ENCODE measurements around the gene PRAMEF13.
"Not testable (repeated sequence)": the region's sequence is repeated elsewhere in the genome, so short reads cannot be mapped to it uniquely, and the experiment has no call there.

The PRAMEF13 gene, protein sequence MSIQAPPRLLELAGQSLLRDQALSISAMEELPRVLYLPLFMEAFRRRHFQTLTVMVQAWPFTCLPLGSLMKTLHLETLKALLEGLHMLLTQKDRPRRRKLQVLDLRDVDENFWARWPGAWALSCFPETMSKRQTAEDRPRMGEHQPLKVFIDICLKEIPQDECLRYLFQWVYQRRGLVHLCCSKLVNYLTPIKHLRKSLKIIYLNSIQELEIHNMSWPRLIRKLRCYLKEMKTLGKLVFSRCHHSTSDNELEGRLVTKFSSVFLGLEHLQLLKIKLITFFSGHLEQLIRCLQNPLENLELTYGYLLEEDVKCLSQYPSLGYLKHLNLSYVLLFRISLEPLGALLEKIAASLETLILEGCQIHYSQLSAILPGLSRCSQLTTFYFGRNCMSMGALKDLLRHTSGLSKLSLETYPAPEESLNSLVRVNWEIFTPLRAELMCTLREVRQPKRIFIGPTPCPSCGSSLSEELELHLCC

DNA sequence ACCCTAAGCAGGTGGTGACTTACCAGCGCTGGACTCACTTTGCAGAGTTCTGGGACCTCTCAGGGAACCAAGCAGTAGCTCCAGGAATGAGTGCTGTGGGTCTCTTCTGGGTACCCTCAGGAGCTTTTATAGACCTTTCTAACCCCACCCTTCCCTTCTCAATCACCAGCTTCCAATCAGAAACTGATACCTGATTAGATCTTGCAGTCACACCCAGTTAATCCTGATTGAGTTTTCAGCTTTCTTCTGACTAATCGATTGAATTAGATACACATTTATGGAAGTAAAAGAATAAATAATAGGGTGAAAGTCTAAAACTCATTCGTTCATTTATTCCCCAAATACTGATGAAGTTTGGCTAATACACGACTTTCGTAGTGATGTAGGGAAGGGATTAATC is at the start of gene PRAMEF13:
TSS of gene PRAMEF13 (minus strand) at position 101 of the 400 bp plus-strand sequence. CDS start 1,820 bp downstream, outside the sequence.
- not testable (repeated sequence) for DNase-seq

DNA sequence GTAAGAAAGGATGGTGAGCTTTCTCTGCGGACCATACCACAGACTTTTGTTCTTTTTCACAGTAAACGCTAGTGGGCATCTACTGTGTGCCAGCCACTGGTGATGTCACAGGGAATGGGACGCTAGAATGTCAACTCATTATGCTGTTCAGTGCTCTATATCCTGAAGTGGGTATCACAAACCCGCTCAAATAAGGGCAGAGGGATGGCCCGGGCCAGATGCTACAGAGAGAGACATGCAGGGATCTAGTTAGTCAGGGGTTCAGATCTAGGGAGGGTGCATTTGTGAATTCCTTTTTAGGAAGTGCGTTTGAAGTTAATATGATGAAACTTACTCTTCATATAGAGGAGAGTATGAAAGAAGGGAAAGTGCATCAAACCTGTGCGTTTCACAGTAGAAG is 45.9 kb upstream of the PRAMEF13 start:
- DNase-seq = not testable (repeated sequence)

DNA sequence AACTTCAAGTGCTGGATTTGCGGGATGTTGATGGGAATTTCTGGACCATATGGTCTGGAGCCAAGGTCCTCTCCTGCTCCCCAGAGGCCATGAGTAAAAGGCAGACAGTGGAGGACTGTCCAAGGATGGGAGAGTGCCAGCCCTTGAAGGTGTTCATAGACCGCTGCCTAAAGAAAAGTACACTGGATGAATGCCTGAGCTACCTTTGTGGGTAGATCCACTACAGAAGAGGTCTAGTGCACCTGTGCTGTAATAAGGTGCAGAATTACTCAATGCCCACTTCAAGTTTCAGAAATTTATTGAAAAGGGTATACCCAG is 45.3 kb upstream of the PRAMEF13 start:
- DNase-seq = not testable (repeated sequence)

DNA sequence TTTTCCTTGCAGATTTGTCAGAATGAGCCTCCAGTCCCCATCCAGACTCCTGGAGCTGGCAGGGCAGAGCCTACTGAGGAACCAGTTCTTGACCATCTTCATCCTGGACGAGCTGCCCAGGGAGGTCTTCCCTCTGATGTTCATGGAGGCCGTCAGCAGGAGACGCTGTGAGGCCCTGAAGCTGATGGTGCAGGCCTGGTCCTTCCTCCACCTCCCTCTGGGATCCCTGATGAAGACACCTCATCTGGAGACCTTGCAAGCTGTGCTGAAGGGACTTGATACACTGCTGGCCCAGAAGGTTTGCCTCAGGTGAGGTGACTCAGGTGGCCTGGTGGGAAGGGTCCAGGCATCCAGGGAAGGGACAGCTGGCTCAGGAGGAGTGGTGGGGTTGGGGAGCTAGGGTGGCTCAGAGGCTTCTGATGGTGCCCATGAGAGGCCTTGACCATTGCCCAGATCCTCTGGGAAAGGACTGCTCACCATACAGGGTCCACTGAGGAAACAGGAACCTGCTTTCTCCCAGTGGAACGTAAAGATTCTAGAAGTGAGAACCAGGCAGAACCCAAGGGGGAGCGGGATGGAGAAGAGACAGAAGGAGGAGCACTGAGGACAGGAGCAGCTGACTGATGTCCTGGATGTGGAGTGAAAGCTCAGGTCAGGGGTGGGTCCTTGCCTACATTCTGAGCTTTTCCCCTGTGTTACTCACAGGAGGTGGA is 44.8 kb upstream of the PRAMEF13 start:
- DNase-seq = not testable (repeated sequence)

DNA sequence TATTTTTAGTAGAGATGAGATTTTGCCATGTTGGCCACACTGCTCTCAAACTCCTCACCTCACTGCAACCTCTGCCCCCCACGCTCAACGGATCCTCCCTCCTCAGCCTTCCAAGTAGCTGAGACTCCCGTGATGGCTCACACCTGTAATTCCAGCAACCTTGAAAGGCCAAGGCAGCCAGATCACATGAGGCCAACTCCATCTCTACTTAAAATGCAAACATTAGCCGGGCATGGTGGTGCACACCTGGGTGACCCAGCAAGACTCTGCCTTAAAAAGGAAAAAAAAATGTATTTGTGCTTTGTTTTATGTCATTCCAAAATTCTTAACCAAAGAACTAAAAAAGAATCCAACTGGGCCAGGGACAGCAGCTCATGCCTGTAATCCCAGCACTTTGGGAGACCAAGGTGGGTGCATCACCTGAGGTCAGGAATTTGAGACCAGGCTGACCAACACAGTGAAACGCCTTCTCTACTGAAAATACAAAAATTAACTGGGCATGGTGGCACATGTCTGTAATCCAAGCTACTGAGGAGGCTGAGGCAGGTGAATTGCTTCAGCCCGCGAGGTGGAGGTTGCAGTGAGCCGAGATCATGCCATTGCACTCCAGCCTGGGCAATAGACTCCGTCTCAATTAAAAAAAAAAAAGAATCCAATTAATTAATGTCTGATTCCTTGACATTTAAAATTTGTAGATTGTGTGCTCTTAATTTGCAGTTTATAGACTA is 42.5 kb upstream of the PRAMEF13 start:
- DNase-seq = not testable (repeated sequence)

DNA sequence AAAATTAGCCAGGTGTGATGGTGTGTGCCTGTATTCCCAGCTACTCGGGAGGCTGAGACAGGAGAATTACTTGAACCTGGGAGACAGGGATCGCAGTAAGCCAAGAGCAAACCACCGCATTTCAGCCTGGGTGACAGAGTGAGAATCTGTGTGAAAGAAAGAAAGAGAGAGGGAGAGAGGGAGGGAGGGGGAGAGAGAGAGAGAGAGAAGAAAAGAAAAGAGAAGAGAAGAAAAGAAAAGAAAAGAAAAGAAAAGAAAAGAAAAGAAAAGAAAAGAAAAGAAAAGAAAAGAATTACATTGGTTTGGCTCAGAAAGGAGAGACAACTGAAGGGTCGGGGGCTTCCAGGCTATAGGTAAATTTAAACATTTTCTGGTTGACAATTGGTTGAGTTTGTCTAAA is 38.4 kb upstream of the PRAMEF13 start:
- DNase-seq = not testable (repeated sequence)

DNA sequence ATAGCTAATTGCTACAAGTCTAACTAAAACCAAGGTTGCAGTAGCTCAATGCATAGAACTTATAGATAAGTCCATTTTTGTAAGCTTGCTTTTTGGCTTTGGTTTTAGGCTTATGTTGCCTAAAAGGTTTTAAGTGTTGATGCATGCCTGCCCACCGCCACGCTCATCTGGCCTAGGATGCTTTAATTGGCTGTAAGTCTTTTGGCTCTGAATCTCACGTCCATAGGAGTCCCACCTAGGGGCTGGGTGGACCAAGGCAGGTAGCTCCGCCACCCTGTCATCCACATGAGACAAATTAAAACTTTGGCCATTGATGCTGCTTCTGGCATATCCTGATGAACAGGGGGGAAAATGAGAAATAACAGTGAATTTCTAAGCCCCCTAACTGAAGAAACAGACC is 36.4 kb upstream of the PRAMEF13 start:
- not testable (repeated sequence) for DNase-seq

DNA sequence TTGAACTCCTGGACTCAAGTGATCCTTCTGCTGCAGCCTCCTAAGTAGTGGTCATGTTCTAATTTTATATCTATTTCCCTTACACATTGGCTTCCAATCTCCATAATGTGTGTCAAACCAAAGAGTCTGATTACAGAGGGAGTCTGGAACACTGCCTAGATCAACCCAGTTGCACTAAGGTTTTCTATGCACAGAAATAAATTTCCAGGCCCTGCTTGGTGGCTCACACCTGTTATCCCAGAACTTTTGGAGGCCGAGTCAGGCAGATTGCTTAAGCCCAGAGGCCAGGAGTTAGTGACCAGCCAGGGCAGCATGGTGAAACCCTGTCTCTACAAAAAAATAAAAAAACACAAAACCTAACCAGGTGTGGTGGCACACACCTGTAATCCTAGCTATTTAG is 32.8 kb upstream of the PRAMEF13 start:
- DNase-seq = not testable (repeated sequence)

DNA sequence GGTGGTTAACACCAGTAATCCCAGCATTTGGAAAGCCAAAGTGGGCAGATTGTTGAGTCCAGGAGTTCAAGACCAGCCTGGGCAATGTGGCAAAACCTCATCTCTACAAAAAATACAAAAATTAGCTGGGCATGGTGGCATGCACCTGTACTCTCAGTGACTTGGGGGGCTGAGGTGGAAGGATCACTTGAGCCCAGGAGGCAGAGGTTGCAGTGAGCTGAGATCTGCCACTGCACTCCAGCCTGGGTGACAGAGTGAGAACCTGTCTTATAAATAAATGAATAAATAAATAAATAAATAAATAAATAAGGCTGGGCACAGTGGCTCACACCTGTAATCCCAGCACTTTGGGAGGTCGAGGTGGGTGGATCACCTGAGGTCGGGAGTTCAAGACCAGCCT is 30.8 kb upstream of the PRAMEF13 start:
- DNase-seq = not testable (repeated sequence)

DNA sequence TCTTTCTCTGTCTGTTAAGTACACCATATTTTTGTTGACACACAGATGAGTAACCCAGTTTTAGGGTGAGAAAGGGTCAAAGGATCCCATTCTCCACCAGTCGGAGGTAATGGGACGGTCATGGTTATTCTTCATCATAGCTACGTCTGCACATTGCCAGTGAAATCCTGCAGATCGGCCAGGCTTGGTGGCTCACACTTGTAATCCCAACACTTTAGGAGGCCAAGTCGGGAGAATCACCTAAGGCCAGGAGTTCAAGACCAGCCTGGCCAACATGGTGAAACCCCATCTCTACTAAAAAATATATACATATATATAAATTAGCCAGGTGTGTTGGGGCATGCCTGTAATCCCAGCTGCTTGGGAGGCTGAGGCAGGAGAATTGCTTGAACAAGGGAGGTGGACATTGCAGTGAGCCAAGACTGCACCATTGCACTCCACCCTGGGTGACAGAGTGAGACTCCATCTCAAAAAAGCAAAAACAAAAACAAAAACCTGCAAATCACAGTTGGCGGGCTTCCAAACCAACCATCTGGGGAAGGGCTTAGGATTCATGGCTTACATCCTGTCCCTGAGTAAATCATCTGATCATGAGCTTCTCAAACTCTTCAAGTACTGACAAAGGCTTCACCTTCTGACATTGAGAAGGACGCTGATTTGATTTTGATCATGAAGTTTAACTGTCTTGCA is 30.0 kb upstream of the PRAMEF13 start:
- not testable (repeated sequence) for DNase-seq

DNA sequence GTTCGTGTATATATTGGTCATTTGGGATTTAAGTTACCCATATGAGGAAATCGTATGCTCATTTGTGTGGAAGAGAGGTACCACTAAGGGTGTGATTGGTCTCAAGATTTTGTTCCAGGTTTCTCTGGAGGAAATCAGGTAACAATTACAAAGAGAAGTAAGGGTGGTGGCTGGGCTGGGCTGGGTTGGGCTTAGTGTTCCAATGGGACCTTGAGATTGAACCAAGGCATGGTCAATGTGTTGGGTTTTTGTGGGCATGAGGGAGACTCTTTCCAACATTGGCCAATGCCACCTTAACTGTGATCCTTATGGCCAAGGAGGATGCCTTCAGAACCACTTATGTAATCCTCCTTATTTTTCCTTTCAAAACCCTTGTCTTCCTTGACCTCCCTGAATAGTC is 29.4 kb upstream of the PRAMEF13 start:
- DNase-seq = not testable (repeated sequence)

DNA sequence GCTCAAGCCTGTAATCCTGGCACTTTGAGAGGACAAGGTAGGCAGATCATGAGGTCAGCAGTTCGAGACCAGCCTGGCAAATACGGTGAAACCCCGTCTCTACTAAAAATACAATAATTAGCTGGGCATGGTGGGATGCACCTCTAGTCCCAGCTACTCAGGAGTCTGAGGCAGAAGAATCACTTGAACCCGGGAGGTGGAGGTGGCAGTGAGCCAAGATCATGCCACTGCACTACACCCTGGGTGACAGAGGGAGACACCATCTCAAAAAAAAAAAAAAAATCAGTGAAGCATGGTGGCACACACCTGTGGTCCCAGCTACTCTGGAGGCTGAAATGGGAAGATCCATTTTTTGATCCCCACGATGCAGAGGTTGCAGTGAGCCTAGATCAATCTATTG is 28.9 kb upstream of the PRAMEF13 start:
- DNase-seq = not testable (repeated sequence)

DNA sequence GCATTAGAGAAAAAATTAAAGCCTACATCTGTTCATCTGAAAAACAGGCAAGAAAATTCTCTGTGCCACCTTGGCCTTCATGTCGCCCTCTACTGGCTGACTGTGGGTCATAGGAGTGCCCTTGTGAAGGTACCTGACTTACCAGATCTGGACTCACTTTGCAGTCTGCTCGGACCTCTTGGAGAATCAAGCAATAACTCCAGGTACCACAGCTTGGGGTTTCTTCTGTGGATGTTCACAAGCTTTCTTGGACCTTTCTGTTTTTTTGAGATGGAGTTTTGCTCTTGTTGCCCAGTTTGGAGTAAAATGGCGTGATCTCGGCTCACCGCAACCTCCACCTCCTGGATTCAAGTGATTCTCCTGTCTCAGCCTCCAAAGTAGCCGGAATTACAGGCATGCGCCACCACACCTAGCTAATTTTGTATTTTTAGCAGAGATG is 27.2 kb upstream of the PRAMEF13 start:
- peak; percentile 11 to 25 for DNase-seq

DNA sequence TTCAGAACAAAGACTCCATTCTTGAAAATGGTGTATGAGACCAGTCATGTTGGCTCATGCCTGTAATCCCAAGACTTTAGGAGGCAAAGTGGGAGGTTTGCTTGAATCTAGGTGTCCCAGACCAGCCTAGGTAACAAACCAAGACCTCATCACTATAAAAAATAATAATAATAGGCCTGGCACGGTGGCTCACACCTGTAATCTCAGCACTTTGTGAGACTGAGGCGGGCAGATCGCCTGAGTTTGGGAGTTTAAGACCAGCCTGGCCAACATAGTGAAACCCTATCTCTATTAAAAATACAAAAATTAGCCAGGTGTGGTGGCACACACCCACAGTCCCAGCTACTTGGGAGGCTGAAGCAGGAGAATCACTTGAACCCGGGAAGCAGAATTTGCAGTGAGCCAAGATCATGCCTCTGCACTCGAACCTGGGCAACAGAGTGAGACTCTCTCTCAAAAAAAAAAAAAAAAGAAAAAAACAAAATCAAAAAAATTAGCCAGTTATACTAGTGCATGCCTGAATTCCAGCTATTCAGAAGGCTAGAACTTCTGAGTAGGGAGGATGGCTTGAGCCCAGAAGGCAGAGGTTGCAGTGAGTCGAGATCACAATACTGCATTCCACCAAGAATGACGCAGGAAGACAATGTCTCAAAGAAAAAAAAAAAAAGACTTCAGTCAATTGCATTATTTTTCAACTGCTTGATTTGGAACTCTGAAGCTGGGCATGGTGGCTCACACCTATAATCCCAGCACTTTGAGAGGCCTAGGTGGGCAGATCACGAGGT is 26.3 kb upstream of the PRAMEF13 start:
- DNase-seq = not testable (repeated sequence)

DNA sequence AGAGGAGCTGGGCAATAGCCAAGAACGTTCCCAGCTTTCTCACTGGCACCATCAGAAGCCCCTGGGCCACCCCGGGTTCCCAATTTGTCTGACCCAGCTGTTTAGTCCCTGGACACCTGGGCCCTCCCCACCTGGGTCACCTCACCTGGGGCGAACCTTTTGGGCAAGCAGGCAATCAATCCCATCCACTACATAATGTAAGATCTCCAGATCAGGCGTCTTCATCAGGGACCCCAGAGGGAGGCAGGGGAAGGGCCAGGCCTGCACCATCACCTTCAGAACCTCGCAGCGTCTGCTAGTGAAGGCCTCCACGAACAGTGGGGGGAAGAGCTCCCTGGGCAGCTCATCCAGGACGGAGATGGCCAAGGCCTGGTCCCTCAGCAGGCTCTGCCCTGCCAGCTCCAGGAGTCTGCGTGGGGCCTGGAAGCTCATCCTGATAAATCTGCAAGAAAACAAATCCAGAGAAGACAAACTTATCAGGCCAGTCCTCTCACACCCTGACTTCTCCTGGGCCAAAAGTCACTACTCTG is 24.5 kb upstream of the PRAMEF13 start, which contains the start of gene PRAMEF18:
TSS of gene PRAMEF18 (minus strand) at position 480 of the 530 bp plus-strand sequence. CDS start at position 432, 48 bp downstream.
- not testable (repeated sequence) for DNase-seq

DNA sequence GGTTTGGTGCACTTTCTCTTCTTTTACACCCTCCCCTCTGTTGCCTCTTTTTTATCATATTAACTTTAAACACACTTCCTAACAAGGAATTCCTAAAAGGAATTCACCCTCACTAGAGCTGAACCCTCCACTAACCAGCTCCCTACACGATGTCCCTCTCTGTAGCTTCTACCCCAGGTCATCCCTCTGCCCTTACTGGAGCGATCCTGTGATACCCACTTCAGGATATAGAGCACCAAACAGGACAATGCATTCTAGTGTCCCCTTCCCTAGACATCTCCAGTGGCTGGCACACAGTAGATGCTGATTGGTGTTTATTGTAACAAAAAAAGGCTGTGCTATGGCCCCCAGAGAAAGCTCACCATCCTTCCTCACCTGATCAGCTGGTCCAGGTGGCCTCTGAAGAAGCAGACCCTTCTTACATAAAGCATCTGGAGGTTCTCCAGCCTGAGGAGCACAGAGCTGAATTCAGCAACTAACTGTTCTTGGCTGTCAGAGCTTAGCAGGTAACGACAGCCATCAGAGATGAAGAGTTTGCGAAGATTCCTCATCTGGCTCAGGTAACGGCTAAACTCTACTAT is 23.4 kb upstream of the PRAMEF13 start:
- DNase-seq = no peak

DNA sequence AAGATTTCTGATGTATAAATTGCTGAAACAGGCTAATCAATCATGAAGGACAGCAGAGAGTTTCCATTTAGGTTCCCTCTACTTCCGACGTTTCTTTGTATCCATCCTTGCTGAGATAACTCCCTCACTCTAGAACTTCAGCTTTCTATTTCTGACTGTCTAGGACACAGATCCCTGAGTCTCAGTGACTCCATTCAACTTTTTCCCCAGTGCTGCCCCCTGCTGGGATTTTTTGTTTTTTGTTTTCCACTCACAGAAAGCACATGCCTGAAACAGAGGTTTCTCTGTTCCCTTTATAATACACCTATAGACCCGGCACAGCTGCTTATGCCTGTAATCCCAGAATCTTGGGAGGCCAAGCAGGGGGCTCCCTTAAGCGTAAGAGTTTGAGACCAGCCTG is 21.6 kb upstream of the PRAMEF13 start:
- not testable (repeated sequence) for DNase-seq

DNA sequence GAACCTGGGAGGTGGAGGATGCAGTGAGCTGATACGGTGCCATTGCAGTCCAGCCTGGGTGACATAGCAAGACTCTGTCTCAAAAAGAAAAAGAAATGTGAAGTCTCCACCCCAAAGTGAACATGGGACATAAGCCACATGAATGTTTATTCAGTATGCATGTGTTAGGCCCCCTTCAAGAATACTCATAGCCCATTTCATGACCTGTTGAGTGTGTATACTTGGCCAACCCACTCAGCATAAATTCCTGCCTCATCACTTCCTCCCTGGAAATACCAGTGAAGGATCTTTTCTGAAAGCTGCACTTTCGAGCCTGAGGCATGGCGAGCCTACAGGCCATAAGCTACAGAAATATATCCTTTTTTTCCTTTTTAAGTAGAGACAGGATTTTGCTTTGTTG is 18.0 kb upstream of the PRAMEF13 start:
- not testable (repeated sequence) for DNase-seq

DNA sequence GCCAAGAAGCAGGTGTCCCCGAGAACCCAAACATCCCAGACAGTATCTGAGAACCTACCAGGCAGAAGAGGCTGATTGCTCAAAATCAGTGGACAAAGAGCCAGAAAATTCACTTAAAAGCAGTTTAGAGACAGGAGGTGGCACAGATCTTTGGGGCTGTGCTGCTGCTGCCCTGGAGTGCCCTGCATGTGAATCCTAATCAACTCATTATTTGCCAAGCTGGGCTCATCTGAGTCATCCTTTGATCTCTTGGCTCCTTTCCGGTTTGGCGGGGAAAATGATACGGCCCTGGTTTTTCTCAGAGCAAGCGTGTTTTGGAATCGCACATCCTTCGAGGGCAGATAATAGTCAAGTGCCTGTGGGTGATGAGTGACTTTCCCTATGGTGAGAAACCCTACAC is 15.4 kb upstream of the PRAMEF13 start:
- not testable (repeated sequence) for DNase-seq

DNA sequence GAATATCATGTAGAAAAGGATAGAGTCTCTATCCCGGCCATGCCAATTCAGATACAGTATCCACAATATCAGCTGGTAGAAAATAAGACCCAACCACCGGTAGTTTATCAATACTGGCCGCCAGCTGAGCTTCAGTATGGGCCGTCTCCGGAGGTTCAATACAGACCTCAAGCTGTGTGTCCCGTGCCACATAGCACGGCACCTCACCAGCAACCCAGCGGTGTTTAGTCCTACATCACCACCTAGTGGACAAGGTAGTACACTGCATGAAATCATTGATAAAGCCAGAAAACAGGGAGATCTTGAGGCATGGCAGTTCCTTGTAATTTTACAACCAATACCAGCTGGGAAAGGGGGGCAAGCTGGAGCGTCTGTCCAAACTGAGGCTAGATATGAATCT is 7.5 kb upstream of the PRAMEF13 start:
- not testable (repeated sequence) for DNase-seq

DNA sequence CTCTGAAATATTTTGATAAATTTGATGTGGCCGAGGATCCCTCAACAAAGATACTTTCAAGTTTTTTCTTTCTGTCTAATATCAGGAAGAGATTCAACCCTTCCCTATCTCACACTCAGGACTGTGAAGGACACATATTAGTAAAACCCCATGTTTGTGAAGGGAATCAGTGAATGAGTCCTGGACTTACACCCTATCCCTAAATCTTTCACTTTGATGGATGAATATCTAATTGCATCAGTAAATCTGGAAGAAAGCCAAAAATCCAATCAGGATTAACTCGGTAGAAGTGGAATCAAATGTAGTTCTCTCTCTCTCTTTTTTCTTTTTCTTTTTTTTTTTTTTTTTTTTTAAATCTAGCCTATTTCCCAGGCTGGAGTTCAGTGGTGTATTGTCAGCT is 29.7 kb downstream of the PRAMEF13 start, which contains the start of gene PRAMEF9:
TSS of gene PRAMEF9 (plus strand) at position 301 of the 400 bp plus-strand sequence. CDS start 3,433 bp downstream, outside the sequence.
- DNase-seq = not testable (repeated sequence)

All from activated CD4-positive, alpha-beta T cell treated with anti-CD3 and anti-CD28 coated beads for 4 hours (primary cell).